Skeletal muscle cell (primary cell): ENCODE measurements around the gene OR2T34.
"Not testable (repeated sequence)": the region's sequence is repeated elsewhere in the genome, so short reads cannot be mapped to it uniquely, and the experiment has no call there.

Source experiments
- DNase-seq: peaks from one replicate; pipeline ENCODE4 v3.0.0-alpha.2; 2010; ENCODE audit warnings: low read depth
- H3K4me3 ChIP-seq: 2 replicates; pipeline ENCODE4 v1.5.1; 2011; ENCODE audit warnings: low read depth, mild to moderate bottlenecking, control low read depth, low read length, moderate library complexity

OR2T34 gene

DNA sequence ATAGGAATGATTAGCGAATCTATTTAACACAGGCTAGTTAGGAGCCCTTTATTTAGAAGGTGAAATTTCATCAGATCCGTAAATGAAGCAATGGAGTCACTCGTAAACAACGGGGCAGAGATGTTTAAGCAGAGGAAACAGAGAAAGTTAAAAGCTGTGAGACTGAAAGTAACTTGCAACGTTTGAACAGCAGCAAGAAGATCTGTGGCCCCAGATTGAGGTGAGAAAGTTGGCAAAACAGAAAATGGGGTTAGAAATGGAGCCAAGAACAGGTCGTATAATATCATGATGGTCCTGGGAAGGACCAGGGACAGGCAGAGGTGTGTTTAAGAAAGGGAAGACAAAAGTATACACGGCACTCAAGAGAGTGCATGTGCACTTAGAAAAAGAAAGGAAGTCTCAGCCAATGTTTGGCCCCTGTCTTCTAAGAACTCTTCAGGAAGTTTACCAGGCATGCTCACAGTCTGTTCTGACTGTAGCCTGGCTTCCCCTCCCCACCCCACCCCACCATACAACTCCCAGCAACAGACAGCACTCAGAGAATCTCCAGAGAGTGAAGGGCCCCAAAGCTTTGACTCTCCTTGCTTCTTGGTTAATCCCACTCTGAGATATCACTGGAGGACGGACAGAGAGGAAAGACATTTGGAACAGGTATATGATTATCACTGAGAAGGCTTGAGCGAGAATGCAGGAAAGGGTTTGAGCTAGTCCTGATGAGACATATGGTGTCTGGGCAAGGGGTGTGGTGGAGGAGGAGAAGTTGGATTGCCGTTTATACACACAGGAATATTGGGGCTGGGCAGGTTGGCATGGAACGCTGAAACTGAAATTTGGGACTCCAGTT is 8.8 kb downstream of the OR2T34 start:
- DNase-seq, H3K4me3 ChIP-seq: not testable (repeated sequence)

DNA sequence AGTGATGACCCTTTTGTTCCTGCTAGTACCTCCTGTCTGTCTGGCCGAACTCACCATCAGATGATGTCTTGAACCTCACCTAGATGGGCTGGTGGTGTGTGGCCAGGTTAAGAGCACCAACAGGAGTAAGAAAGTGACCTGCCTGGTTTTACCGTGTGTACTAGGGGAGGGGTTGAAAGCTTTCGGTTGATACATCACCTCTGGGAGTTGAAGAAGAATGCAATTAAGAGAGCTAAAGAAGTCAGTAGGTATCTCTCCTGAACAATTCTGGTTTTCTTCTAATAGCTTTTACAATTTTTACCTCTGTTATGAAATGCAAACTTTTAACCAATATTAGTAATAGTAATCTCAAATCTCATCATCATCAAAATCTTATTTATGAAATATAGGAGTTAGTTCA is 11.9 kb downstream of the OR2T34 start, which contains the start of gene OR2T29:
Gene OR2T29 (minus strand): TSS at position 101 of the 400 bp plus-strand sequence. CDS start 3,281 bp downstream, outside the sequence.
- H3K4me3 ChIP-seq, DNase-seq: not testable (repeated sequence)

DNA sequence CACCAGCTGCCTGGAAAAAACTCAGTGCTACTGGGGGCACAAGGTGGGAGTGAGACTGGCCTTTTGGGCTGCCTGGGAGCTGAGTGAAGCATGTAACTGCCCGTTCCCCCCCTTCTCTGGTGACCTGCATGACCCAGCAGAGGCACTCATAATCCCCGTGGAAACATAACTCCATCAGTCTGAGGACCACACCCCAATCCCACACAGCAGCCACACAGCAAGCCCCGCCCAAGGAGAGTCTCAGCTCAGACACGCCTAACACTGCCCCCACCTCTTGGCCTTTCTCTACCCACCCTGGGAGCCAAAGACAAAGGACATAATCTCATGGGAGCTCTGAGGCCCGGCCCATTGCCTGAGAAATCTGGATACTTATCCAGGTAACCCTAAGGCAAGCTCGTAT is 23.5 kb downstream of the OR2T34 start:
- not testable (repeated sequence) for H3K4me3 ChIP-seq, DNase-seq

DNA sequence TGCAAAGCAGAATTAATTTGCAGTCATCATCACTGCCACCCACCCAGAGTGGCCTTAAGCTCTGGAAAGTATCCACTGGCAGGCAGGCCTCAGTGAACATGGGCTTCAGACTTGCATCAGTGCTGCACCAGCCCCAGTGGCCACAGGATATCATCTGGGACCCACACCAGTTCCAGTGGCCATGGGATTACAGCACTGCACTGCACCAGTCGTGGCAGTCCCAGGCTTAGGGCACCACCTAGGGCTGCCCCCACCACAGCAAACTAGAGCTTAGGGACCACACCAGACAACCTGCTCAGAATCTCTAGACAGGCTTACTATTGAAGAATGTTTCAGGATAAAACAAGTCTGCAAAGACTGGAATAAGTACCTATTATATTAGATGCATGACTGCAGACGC is 27.2 kb downstream of the OR2T34 start:
- not testable (repeated sequence) for H3K4me3 ChIP-seq, DNase-seq

DNA sequence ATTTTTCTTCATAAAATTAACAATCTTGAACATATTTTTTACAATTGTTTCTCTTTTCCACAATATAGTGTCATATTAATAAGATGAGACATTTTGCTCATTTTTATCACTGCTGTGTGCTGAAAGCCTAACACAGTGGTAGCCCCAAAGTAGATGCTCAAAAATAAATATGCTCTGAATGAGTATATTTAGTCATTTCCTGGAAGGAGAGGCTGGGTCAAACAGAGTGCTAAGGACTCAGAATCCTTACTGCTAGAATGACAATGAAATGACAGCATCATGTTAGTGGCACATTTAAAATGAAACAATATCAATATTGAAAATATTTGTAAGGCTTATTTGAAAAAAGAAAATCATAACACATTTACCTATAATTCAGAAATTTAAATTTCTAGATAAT is 37.1 kb downstream of the OR2T34 start:
- DNase-seq, H3K4me3 ChIP-seq: not testable (repeated sequence)
